GM19351 (cell line): ENCODE results near the gene NMT1.

Experiments
- ATAC-seq: cut with Tn5 transposase; IDR thresholded peaks from one replicate; pipeline ENCODE4 v1.9.1; 2021; ENCODE audit warnings: mild to moderate bottlenecking, moderate library complexity; ENCODE audit not compliant: unreplicated experiment

The NMT1 gene

DNA sequence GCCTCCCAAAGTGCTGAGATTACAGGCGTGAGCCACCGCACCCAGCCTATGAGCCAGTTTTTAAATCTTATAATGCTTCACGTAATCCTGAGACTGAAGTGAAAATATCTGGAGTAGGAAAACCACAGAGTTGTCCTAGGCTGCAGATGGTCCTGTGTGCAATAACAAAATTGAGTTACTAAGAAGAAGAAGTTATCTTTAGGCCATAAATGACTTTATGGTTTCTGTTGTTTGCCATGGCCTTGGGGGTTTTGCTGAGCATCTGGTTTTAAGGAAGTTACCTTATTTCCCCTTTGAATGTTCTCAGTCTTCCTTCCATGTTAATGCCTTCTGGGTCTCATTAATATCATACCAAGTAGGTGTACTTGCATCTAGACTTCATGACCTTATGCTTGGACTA lies 16.5 kb downstream of the NMT1 start:
- no peak for ATAC-seq

DNA sequence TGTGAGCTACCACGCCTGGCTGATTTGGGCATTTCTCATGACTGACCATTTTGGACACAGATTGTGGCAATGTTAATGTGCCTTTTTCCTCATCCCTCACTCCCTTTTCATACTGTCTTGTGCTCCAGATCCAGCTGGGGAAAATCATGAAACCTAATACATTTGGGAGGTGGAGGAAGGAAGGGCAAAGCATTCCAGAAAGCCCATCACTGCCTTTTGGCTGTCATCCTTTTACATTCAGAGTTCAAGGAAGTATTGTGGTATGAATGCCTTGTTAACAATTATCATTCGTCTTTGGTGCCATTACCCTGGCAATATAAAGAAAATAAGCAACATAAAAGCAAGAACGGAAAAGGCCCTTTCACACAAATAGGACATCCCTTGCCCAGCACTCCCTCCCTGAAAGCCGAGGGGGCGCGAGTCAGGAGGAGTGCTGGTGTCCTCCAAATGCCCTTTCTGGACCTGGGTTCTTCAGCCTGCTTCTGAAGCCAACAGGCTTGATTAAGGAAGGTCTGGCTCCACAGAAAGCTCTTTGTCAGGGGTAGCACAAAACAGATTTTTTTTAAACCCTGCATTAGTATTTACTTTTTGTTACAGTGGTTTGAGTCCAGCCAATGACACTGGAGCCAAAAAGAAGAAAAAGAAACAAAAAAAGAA lies 20.1 kb downstream of the NMT1 start:
- ATAC-seq, result no peak

DNA sequence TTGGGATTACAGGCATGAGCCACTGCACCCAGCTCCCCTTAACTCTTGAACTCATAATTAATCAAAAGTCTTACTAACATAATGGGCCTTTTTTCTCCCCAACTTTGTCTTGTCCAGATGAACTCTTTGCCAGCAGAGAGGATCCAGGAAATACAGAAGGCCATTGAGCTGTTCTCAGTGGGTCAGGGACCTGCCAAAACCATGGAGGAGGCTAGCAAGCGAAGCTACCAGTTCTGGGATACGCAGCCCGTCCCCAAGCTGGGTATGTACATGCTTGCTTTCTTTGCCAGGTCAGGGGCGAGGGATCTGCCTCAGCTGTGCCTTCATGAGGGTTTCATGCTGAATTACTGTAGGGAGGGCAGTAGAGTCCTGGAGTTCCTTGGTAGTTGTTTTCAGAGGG lies 25.3 kb downstream of the NMT1 start:
- ATAC-seq, result no peak

DNA sequence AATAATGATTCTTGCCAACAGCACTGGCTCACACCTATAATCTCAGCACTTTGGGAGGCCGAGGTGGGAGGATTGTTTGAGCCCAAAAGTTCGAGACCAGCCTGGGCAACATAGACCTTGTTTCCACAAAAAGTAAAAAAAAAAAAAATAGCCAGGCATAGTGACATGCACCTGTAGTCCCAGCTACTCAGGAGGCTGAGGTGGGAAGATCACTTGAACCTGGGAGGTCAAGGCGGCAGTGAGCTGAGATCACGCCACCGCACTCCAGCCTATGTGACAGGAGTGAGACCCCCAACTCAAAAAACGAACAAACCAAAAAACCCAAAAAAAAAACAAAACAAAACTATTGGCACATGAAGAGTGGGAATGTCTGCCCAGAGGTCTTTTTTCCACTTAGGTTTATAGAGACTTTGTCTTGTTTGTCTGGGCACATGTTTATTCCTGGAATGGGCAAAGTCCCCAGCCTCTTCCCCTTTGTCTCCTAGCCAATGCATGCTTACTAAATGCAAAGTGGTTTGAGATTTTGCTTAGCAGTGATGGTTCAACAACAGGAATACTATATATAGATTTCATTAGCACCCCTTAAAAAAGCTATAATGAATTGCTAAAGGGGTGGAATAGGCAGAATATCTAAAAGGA lies 25.9 kb downstream of the NMT1 start:
- ATAC-seq, result no peak

DNA sequence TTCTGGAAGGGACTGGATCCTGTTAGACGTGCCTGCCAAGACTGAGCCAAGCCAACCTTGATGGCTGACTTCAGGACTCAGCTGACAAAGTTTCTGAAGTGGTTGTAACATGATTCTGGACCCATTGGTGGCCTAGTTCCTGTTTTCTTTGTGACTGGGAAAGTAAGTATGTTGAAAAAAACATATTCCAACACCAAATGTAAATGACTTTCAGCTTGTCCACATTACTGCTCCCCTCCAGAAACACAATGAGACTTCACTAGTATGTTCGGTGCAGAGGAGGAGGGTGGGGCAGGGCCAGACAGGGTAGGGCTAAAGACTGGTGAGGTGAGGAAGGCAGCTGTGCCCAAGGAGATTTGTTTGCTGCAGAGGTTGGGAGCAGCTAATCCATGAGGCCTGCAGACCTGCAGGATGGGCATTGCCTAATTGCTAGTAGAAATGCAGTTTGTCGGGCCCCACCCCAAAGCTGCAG lies 26.4 kb downstream of the NMT1 start:
- no peak for ATAC-seq

DNA sequence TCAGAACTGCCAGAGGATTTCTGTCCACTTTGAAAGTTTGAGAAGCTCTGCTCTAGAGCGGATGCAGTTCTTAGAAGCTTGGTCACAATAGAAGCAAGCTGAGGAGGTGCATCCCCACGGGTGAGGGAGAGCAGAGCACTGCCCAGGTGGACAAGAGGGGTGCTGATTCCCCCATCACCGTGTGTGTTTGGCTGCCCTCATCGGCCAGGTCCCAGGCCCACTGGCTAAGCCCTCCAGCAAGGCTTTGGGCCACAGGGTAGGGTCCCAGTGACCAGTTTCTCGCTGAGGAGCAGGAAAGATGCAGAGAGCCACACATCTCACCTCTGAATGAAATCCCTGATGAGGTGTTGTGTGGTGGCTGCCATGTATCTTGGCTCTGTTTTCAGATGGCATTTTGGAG lies 26.9 kb downstream of the NMT1 start:
- no peak for ATAC-seq

DNA sequence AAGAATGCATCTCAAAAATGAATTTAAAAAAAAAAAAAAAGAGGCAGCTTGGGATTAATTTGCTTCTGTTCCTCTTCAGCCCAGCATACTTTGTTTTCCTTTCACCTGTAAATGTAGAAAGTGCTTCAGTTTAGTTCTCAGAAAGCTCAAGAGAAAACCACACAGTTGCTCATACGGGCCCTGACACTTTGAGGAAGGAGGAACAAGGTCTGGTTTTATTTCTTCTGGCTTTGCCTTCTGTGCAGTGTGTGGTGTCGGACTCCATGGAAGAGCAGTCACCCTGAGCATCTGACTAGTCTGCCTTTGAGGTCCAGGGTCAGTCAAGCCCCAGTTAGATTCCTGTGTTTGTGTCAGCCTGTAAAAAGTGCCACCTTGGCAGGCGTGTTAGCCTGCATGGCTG lies 27.6 kb downstream of the NMT1 start:
- ATAC-seq, result no peak

DNA sequence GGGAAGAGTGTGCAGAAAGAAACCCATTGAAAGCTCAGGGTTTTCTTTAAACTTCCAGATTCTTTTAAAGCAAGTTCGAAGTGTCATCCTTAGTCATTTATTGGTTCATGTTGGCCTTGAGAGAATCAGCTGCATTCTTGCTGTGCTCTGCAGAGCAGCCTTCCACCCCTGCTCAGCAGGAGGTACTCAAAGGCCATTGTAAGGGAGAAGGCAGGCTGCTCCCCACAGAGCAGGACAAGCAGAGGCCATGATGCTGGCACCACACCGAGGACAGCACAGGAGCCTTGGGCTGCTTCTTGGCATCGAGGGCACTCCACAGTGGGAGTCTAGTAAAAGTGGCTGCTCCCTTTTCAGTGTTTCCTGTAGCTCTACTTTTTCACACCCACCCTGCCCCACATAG lies 29.6 kb downstream of the NMT1 start:
- no peak for ATAC-seq

DNA sequence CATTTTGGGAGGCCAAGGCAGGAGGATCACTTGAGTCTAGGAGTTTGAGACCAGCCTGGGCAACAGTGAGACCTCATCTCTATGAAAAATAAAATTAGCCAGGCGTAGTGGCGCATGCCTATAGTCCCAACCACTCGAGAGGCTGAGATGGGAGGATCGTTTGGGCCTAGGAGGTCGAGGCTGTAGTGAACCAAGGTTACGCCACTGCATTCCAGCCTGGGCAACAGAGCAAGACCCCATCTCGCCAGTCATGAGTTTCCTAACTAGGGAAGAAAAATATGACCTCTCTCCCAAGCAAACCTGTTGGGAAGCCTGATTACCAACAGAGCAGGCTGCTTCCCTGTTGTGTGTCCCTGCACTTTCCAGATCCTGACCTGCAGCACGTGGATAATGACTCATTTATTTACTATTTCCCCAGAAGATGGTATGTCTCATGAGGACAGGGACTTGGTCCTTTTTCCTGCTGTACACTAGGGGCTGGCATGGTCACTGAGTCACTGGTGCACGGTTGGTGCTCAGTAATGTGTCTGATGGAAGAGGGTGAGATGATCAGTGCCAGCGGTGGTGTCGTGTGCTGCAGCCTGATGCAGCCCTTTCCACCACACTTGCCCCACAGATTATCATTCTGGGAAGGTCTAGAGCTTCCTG lies 30.8 kb downstream of the NMT1 start:
- no peak for ATAC-seq

DNA sequence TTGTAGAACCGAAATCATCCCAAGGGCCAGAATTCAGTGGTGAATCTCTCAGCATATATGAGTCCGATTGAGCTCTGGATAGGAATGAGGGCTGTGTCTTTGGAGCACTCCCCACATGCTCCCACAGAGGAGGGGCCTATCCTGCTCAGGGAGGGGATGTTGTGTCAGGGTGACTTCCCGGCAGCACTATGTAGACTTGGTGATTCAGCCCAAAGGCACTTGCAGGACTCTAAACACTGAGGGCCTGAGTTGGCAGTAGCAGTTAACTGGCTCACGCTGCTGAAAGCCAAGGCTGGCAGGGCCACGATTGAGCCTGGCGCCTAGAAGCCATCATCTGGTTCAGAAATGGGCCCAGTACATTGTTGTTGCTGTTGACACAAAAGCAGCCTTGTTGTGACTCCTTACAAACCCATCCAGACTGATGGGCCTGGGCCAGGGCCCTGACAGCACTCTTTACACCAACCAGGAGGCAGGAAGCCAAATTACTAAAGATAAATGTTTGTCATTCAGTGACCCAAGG lies 31.9 kb downstream of the NMT1 start:
- no peak for ATAC-seq

DNA sequence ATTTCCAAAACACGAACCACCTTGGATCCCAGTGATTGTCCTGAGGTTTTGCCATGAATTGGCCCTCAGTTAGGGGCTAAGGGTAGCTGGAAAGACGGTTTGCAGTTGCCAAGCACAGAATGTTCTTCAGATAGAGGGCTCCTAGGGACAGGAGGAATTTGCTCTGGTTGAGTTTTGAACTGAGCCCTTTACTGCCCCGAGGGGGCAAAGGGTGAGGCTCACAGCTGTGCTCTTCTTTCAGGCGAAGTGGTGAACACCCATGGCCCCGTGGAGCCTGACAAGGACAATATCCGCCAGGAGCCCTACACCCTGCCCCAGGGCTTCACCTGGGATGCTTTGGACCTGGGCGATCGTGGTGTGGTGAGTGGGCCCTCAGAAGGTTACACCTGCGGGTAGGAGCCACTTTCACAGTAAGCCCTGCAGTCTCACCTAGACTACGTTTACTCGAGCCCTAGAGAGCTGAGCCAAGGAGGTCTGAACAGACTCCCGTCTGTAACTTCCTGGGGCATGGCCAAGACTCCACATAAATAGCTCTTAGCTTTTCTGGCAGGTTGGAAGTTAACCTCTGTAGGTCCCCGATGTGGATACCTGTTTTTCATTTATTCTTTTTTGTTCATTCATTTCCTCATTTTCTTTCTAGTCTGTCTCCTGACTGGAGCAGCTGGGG lies 32.5 kb downstream of the NMT1 start:
- no peak for ATAC-seq

DNA sequence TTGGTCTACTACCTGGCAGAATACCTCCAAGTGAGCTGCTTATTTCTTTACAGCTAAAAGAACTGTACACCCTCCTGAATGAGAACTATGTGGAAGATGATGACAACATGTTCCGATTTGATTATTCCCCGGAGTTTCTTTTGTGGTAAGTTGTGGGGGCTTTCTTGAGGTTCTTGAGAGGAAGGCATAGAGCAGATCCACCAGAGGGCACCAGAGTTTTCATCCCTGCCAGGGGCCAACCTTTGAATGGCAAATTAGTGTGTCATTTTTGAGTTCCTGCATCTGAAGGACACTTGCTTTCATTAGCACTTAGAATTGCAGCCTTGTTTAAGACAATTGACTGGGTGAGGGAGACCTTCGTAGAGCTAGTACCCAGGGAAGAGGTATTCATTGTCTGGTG lies 35.0 kb downstream of the NMT1 start:
- no peak for ATAC-seq

DNA sequence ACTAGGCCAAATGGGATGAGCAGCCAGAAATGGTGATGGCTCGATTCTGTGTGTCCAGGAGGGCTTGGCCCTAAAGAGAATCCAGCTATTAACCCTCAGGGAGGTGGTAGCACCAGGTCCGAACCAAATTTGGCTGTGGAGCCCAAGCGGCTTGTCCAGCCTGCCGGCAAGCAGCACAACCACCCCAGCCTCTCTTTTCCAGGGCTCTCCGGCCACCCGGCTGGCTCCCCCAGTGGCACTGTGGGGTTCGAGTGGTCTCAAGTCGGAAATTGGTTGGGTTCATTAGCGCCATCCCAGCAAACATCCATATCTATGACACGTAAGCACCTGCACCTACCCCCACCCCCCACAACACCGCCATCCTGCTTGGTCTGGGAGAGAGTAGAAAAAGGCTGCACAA lies 35.8 kb downstream of the NMT1 start:
- no peak for ATAC-seq

DNA sequence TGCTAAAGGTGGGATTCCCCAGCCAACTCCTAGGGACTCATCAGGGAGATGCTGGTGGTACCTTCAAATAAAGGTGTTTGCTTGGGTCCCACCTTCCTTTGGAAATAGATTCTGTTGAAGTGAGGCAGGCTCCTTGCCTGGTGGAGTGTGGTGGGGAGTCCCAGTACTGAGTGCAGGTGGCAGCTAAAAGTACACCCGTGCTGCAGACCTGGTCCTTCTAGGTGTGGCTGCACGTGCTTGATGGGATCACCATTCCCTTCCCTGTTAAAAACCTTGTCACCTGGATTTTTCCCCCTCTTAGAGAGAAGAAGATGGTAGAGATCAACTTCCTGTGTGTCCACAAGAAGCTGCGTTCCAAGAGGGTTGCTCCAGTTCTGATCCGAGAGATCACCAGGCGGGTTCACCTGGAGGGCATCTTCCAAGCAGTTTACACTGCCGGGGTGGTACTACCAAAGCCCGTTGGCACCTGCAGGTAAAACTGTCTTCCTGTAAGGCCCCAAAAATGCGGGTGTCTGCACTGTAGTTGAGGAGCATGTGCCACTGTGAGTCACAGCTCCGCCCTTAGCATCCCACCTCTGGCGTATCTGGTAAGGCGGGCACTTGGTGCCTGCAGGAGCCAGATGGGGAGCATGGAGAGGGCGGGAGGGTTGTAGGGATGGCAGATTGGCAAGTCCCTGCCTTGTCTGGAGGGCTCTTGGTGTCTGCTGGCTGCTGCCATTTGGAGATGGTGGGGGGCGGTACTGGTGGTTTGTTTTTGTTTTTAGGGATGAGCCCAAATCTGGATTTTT lies 37.2 kb downstream of the NMT1 start:
- ATAC-seq, result no peak

DNA sequence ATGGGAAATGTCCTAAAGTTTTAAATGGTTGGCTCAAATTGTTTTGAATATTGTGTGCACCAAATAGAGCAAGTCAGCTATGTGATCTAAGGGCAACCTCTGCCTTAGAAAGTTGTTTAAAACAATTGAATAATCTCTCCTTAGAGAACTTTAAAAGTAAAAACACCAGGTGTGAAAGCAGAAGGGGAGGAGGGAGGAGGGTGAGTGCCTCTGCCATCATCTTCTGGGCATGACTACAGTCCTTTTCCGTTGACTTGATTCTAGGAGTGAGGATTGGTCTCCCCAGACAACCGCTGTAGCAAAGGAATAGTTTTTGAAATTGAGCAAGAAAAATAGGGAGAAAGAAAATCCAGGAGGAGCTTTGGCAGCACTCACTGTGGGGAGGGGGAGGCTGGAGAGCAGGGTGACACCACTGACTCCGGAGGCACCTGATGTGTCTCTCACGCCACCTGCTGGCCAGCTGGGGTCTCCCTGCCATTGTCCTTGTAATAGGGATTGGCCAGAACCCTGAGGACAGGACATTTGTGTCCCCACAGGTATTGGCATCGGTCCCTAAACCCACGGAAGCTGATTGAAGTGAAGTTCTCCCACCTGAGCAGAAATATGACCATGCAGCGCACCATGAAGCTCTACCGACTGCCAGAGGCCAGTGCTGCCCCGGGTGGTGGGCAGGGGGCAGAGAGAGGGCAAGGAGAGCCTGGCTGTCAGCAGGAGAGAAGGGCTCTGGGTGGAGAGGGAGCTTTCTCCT lies 37.9 kb downstream of the NMT1 start:
- ATAC-seq, result no peak

DNA sequence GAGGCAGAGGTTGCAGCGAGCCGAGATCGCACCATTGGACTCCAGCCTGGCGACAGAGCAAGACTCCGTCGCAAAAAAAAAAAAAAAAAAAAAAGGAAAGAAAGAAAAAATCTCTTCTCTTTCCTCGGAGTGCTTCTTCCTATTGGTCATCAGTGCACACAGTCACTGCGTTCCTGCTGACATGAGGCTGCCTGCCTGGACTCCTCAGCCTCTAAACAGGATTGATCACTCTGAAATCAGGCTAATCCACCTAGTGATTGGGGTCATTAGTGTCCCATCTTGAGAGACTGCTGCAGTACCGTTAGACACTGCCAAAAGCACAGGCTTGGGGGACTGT lies 40.4 kb downstream of the NMT1 start:
- no peak for ATAC-seq

DNA sequence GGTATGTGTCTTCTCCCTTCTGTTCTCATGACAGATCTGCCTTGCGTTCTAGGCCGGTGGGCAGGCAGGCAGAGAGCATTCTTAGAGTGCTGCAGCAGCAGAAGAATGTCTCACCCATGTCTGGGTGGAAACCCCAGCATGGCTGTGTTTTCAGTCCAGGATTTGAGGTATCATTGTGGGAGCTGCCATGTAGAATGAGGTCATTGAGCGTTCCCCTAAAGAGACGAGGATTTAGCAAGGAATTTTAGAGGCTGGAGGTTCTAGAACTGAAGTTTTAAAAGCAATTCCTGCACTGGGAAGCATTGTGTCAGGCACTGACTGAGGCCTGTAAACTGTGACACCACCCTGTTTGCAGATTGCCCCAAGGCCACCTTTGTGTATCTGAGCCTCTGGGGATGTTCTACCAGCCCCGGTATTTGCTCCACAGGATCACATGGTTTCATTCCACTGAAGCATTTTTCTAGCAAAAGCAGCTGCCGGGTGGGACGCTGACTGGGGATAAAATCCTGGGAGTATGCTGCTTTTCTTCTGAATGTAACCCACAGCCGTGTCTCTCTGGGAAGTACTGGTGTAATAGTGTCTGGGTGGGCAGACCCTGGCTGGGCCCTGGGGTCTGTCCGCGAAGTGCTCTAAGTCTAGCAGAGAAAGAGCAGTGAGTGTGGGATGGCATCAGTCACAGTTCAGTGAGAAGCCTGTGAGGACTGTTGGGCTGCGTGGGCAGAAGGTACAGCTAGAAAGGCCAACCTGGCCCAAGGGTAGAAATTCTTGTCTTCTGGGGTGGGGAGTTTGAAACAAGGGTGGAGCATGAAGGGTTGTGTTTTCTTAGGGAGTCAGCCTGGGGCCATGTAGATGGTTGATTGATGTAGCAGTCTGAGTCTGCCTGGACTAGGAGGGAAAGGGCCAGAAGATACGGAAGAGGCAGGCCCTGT lies 41.0 kb downstream of the NMT1 start:
- no peak for ATAC-seq

DNA sequence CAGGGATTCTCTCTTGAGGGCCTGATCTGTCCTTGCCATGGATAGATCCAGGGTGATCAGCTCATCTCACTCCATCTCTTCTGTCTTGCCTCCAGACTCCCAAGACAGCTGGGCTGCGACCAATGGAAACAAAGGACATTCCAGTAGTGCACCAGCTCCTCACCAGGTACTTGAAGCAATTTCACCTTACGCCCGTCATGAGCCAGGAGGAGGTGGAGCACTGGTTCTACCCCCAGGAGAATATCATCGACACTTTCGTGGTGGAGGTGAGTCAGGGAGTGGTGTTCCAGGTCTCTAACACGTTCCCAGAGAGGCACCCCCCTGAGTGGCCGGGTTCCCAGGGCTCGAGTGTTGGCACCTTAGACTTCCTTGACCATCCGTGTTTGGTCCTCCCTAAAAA lies 41.7 kb downstream of the NMT1 start:
- ATAC-seq, result no peak

DNA sequence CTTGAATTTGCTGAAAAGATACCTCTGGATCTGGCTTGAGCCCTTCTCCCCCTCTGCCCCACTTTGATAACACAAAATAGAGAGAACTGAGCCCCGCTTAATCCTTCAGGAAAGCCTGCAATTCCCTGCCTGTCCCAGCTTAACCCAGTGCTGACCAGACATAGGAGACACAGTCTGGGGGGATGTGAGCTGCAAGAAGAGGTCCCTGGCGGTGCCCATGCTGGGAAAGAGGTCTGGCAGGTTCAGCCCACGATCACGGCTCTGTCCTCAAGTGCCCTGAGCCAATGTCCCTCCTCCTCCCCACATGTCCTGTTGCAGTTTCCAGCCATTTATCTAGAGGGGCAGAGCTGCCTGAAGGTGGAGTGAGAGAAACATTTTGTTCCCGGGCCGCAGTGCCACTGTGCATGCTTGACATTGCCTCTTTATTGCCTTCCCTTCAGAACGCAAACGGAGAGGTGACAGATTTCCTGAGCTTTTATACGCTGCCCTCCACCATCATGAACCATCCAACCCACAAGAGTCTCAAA lies 42.2 kb downstream of the NMT1 start:
- ATAC-seq, result no peak
